GM18870 (cell line): ENCODE data around the gene LRP2.

ENCODE experiments used
- ATAC-seq: cut with Tn5 transposase; IDR thresholded peaks from one replicate; pipeline ENCODE4 v1.9.1; 2021; ENCODE audit warnings: moderate library complexity; ENCODE audit not compliant: unreplicated experiment

LRP2 gene

GRCh38 chr2:169131587-169132512 lies 230.5 kb downstream of the LRP2 start:
- ATAC-seq, result peak; percentile 87

- ATAC-seq, result no peak
Observed at GRCh38 chr2:169129703-169130243, 232.6 kb downstream of the LRP2 start.

- ATAC-seq, result no peak
Observed at GRCh38 chr2:169119851-169120250, 242.5 kb downstream of the LRP2 start.

DNA sequence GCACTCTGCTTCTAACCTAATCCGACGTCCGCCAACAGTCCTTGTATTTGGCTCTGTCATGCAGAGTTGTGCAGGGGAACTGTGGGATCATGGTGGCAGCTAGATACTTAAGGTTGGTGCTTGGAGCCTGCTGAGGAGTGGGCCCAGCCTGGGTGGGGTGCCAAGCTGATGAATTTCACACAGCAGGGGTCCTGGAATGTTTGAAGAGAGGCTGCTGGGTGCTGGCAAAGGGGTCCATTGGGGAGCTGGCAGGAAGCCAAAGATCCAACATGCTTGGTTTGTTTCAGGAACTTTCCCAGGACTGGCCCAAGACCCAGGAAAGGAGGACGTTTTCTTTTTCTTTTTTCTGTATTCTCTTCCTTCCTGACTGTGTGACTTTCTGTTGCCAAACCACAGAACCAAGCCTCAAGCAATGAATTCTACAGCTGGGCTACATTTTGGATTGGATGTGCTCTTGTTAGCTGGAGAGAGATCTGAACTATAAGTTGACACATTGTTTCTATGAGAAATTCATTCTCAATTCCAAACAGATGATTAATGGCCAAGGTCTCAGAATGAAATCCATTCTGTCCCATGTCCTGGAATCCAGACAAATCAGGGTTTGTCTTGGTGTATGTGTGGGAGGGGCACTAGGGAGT lies 243.1 kb downstream of the LRP2 start:
- no peak for ATAC-seq

DNA sequence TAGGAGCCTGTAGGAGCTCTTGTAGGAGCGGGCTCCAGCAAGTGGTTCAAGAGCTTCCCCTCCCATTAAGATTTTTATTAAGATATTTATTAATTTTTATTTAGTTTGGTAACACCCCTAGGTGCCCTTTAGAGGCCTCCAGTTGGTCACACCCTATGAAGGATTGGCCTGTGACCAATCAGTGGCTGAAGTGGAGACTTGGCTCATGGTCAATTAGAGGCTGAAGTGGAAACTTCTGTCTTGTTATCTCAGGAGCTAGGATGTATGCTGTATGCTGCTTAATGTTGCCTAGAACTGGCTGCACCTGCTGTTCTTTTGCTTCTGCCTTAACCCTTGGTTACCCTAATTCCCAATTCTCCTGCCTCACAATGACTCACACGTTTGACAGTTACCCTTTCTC lies 244.3 kb downstream of the LRP2 start:
- ATAC-seq, result no peak

DNA sequence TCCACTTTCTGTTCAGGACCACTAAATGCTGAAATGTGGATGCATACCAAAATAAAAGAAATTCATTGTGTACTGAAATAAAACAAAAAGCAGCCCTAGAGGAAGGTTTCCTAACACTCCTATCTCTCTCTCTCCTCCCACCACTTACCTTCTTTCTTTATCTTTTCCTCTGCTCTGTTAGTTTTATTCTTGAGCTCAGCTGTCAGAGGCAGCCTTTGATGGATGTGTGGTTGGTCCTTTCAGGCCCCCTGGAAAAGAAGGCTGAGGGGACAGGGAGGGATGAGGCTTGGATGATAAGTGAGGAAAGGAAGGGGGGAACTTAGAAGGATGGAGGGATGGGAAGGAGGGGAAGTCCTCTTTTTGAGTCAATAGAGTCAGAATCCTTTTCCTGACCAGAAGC lies 245.3 kb downstream of the LRP2 start:
- ATAC-seq, result no peak

GRCh38 chr2:169116327-169116726 lies 246.0 kb downstream of the LRP2 start:
- no peak for ATAC-seq

- no peak for ATAC-seq
Observed at GRCh38 chr2:169114056-169114455, 248.3 kb downstream of the LRP2 start.

DNA sequence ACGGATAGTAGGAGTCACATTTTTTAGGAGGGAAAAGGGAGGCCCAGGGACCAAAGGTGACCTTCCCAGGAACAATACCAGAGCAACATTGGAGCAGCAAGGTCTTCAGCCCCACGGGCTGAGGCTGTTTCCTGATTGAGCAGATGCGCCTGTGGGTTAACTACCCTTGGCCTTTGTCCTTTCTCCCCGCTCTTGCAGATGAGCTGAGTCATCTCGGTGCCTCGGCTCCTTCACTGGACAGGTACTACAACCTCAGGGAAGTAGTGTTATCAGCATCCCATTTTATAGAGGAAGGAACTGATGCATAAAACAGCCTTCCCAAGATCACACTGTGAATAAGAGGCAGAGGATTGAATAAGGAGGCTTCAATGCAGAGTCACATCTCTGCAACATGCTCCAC lies 249.5 kb downstream of the LRP2 start:
- no peak for ATAC-seq

- no peak for ATAC-seq
Observed at GRCh38 chr2:169110916-169111315, 251.4 kb downstream of the LRP2 start.

DNA sequence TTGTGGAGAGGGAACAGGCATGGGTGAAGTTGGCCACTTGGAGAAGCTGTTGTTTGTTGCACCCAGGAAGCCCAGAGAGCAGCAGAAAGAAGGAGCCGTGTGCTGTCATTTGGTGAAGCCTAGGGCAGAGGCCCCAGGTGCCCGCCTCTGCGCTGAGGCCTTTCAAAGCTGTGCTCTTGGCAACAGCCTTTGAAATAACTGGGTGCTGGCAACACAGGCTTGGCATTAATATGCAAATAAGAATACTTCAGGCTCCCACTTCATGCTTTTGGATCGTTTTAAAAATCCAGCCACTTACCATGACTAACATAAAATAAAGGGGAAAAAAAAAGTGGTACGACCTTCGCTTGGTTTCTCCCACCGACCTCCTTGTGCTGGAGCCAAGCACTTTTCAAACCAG lies 251.9 kb downstream of the LRP2 start:
- ATAC-seq, result no peak

DNA sequence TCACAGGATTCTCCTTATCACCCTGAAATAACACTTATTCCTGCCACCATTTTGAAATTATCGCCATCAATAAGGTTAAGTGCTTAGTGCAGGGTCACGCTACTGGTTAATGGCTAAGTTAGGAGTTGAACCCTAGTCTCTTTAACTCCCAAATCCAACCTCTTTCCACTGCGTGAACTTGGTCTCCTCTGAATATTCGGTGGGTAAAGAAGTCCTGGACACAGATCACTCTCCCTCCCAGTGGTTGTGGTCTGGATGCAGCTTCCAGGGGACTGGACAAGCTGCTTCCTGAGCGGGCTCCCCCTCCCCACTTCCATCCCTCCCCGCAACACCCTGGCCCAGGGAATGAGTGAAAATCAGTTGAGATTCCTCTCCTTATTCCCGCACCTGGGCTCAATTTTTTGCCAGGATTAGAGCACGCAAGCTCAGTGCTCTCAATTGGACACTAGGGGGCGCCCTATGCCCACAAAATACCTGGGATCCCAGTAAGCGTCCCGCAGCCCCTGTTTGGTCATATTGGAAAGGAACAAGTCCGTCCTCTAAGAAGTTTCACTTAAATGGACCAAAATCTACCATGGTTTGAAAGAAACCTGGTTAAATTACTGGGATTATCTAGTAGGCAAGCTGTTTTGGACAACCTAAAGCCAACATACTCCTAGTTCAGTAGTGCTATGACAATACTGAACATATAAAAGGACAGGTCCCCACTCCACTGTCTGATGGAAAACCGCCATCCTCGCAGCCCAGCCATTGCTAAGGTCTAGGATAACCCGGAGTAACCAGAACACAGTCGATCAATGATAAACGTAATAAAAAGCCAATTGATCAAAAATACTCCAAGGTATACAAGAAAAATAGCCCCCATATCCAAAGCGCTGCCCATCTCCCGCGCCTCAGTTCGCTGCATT lies 252.6 kb downstream of the LRP2 start:
- no peak for ATAC-seq

GRCh38 chr2:169108099-169108884 lies 254.0 kb downstream of the LRP2 start:
- ATAC-seq, result no peak

GRCh38 chr2:169107645-169108044 lies 254.7 kb downstream of the LRP2 start:
- ATAC-seq, result peak; percentile 89

DNA sequence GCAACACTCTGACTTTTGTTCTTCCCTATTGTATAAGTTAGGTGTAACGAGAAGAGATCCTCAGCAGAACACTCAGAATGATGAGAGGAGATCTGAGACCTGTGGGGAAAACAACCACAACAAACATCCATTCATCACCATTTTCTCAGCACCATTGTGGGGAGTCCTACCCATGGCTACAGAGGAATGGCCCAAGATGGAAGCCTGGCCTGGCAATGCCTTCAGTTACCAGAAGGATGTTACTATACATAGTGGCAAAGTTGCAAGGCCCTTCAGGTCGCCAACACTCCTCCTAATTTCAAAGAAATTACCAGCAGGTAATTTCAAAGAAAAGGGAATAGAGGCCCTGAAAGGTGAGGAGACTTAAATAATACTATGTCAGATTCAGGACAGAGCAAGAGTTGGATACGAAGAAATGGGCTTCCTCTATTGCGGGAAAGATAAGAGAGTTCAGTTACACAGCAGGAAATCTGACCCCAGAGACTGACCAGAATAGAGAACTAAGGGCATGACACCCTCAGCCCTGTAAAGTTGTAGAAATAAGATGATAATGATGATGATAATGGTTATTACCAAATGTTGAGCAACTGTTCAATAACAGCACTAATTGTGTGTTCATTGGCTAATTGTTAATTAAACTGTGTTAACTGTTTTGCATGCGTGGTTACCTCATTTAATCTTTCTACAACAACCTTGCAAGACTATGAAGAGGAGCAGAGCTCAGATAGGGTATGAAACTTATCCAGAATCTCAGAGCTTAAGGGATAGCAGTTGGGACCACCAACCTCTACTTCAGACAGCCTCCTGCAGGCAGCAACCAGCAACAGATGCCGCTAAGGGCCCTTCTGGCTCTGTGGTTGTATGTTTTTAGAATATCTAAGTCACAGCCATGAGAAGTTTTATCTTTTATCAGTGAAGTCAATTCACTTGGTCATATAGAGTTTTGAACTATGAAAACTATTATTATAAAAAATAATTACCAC lies 255.5 kb downstream of the LRP2 start:
- no peak for ATAC-seq

DNA sequence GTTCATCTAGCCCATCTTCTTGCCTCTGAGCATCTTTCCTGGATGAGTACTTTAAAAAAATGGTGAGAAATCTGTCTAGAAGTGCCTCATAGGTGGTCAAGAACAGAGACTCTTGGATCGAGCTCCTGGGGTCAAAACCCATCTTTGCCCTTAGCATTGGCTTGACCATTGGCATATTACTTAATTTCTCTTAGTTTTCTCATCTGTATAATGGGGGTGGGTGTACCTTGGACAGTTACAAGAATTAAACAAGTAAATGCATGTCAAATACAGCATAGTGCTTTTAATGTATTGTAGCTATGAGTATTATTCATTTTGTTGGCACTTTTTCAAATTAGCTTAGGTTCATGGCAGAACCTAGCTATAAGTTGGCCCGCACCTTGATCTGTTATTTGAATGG lies 256.2 kb downstream of the LRP2 start:
- ATAC-seq, result no peak

DNA sequence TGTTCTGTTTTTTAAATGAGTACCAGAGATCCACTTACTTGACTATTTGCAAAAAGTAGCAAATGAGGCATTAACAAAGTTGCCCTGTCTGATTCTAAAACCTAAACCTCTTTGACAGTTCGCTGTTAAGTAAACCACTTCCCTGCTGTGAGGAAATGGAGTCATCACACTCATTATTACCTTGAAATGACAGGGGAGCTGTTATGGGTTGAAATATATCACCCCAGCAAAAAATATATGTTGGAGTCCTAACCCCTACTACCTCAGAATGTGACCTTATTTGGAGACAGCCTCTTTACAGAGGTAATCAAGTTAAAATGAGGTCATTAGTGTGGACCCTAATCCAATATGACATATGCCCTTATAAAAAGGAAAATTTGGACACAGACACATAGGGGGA lies 256.9 kb downstream of the LRP2 start:
- no peak for ATAC-seq

- ATAC-seq, result no peak
Observed at GRCh38 chr2:169104848-169105247, 257.5 kb downstream of the LRP2 start.

DNA sequence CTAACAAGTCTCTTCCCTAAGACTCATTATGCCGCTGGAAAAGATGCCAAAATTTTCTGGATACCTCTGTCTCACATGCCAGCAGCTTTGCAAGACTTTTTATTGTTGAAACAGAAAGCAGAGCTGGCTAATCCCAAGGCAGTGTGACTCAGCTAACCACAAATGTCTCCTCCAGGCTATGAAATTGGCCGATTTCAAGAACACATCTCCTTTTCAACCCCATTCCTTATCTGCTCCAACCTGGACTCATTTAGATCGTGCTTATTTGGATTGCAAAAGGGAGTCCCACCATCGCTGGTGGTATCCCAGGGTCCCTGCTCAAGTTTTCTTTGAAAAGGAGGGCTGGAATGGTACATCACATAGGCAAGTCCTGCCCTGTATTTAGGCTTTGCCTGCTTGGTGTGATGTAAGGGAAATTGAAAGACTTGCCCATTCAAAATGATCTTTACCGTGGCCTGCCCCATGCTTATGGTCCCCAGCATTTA lies 266.7 kb downstream of the LRP2 start:
- no peak for ATAC-seq
